HepG2 (cell line): ENCODE measurements around the gene DNMT1. TPM values are rescaled to one million over a fixed set of nuclear protein-coding genes. Genes with fewer than 3 reads are reported as not detected.

ENCODE experiments used
- ARHGAP35 ChIP-seq: sonication (generic); formaldehyde crosslinking; IDR thresholded peaks from 2 replicates; pipeline ENCODE4 v1.9.0; 2022; ENCODE audit warnings: mild to moderate bottlenecking, inconsistent platforms, moderate library complexity, missing genetic modification reagents, borderline replicate concordance
- ATRX ChIP-seq: sonication (generic); formaldehyde crosslinking; IDR thresholded peaks from 2 replicates; pipeline ENCODE4 v1.4.0; 2020; ENCODE audit warnings: missing genetic modification reagents, borderline replicate concordance
- ETV5 ChIP-seq: IDR thresholded peaks from 2 replicates; pipeline ENCODE4 v1.6.1; 2018; ENCODE audit warnings: missing biosample characterization, missing genetic modification reagents, inconsistent platforms, borderline replicate concordance
- FOSL1 ChIP-seq: sonication (generic); formaldehyde crosslinking; IDR thresholded peaks from 2 replicates; pipeline ENCODE4 v1.9.0; 2021; ENCODE audit warnings: missing genetic modification reagents, borderline replicate concordance
- FOXP1 ChIP-seq, 2 experiments: fragments of 450-650 bp in 1 of 2; IDR thresholded peaks; 2 replicates each; pipeline ENCODE4 v1.6.1; 2017 to 2018; ENCODE audit warnings: antibody characterized with exemption in 1 of 2
- GABPB1 ChIP-seq: IDR thresholded peaks from 2 replicates; pipeline ENCODE4 v1.6.1; 2016; ENCODE audit warnings: mild to moderate bottlenecking, missing genetic modification reagents, moderate library complexity, missing compliant biosample characterization
- MEIS1 ChIP-seq: sonication (generic); formaldehyde crosslinking; IDR thresholded peaks from 2 replicates; pipeline ENCODE4 v1.9.0; 2021; ENCODE audit warnings: mild to moderate bottlenecking, missing genetic modification reagents, moderate library complexity, borderline replicate concordance
- NAIF1 ChIP-seq: sonication (generic); formaldehyde crosslinking; IDR thresholded peaks from 2 replicates; pipeline ENCODE4 v1.5.0; 2020; ENCODE audit warnings: mild to moderate bottlenecking, missing genetic modification reagents, borderline replicate concordance
- NFIB ChIP-seq: sonication (generic); formaldehyde crosslinking; IDR thresholded peaks from 2 replicates; pipeline ENCODE4 v1.9.0; 2021; ENCODE audit warnings: missing genetic modification reagents, mild to moderate bottlenecking, borderline replicate concordance
- PATZ1 ChIP-seq: sonication (generic); formaldehyde crosslinking; IDR thresholded peaks from 2 replicates; pipeline ENCODE4 v1.4.0; 2020; ENCODE audit warnings: missing genetic modification reagents
- RAD21 ChIP-seq: fragments of 450-650 bp; formaldehyde crosslinking; IDR thresholded peaks from 2 replicates; pipeline ENCODE4 v1.5.0; 2020; ENCODE audit warnings: mild to moderate bottlenecking
- RFX3 ChIP-seq: IDR thresholded peaks from 2 replicates; pipeline ENCODE4 v1.6.1; 2016; ENCODE audit warnings: missing biosample characterization, missing genetic modification reagents
- SCMH1 ChIP-seq: sonication (generic); formaldehyde crosslinking; IDR thresholded peaks from 2 replicates; pipeline ENCODE4 v1.9.0; 2021; ENCODE audit warnings: missing genetic modification reagents, mild to moderate bottlenecking, borderline replicate concordance
- USF2 ChIP-seq, 2 experiments: sonication (generic) in 1 of 2; formaldehyde crosslinking in 1 of 2; IDR thresholded peaks; 2 replicates each; pipeline versions ENCODE4 v1.5.1 to v1.6.1; 2011 to 2020; ENCODE audit warnings: borderline replicate concordance in 1 of 2, low read depth in 1 of 2, low read length in 1 of 2, mild to moderate bottlenecking in 1 of 2, missing genetic modification reagents in 1 of 2, moderate library complexity in 1 of 2
- ZFYVE20 ChIP-seq: sonication (generic); formaldehyde crosslinking; IDR thresholded peaks from 2 replicates; pipeline ENCODE4 v1.8.0; 2023; ENCODE audit warnings: low read depth, mild to moderate bottlenecking, moderate library complexity, missing genetic modification reagents, borderline replicate concordance
- ZGPAT ChIP-seq: IDR thresholded peaks from 2 replicates; pipeline ENCODE4 v1.6.1; 2016; ENCODE audit warnings: mild to moderate bottlenecking
- ZMYM4 ChIP-seq: sonication (generic); formaldehyde crosslinking; IDR thresholded peaks from 2 replicates; pipeline ENCODE4 v1.8.1; 2023; ENCODE audit warnings: mild to moderate bottlenecking, missing genetic modification reagents
- ZNF263 ChIP-seq: sonication (generic); formaldehyde crosslinking; IDR thresholded peaks from 2 replicates; pipeline ENCODE4 v1.4.0; 2020; ENCODE audit warnings: missing genetic modification reagents
- ZNF549 ChIP-seq: sonication (generic); formaldehyde crosslinking; IDR thresholded peaks from 2 replicates; pipeline ENCODE4 v1.5.0; 2020; ENCODE audit warnings: missing genetic modification reagents
- ZNF556 ChIP-seq: sonication (generic); formaldehyde crosslinking; IDR thresholded peaks from 2 replicates; pipeline ENCODE4 v1.4.0; 2020; ENCODE audit warnings: mild to moderate bottlenecking, missing genetic modification reagents, borderline replicate concordance
- ZNF569 ChIP-seq: sonication (generic); formaldehyde crosslinking; IDR thresholded peaks from 2 replicates; pipeline ENCODE4 v1.5.0; 2020; ENCODE audit warnings: mild to moderate bottlenecking, missing genetic modification reagents, moderate library complexity, borderline replicate concordance
- ZSCAN31 ChIP-seq: sonication (generic); formaldehyde crosslinking; IDR thresholded peaks from 2 replicates; pipeline ENCODE4 v1.5.0; 2020; ENCODE audit warnings: low read depth, mild to moderate bottlenecking, missing genetic modification reagents
- polyA plus RNA-seq, 8 experiments: library from polyadenylated mRNA; depleted of rRNA in 3 of 8; stranded (reverse) in 7 of 8; unstranded in 1 of 8; fragments of >200 nt; fragmentation: Illumina TruSeq in 4 of 8; extraction: Trizol in 4 of 8; gene quantifications; 2 replicates each; pipeline versions ENCODE4 v1.2.1 to v1.2.3, GENCODE V29; 2011 to 2016; ENCODE audit warnings: low read depth in 4 of 8, missing spikeins in 1 of 8, mixed read lengths in 1 of 8; ENCODE audit not compliant: insufficient read depth in 1 of 8
- total RNA-seq, 5 experiments: library from RNA; depleted of rRNA; stranded (reverse); fragments of >200 nt; fragmentation: Illumina TruSeq; extraction: Trizol; gene quantifications; 2 replicates each; pipeline ENCODE4 v1.2.3, GENCODE V29; 2016; ENCODE audit warnings: low read depth in 1 of 5

Gene DNMT1
- total and polyA plus RNA-seq, 2 of the 13 experiments (the other 11 are each of a cell fraction or from before 2014, with no cell fraction given): 31.2 to 91.1 TPM

- TF ChIP-seq FOXP1 (IDR thresholded peaks at IDR 0.05) (no peak), FOXP1 (CRISPR knock-in tag; IDR thresholded peaks at IDR 0.05) (no peak), GABPB1 (CRISPR knock-in tag) (no peak), FOSL1 (CRISPR knock-in tag) (0 out of 2 replicates have a peak, but pooled peaks have one; percentile 24), NFIB (CRISPR knock-in tag) (0 out of 2 replicates have a peak, but pooled peaks have one; percentile 52), SCMH1 (no peak), PATZ1 (CRISPR knock-in tag) (no peak), MEIS1 (CRISPR knock-in tag) (no peak), ZFYVE20 (CRISPR knock-in tag) (no peak), ZNF549 (CRISPR knock-in tag) (no peak), ETV5 (CRISPR knock-in tag) (no peak), ZNF556 (CRISPR knock-in tag) (no peak), ZMYM4 (no peak), NAIF1 (CRISPR knock-in tag) (no peak), RFX3 (CRISPR knock-in tag) (no peak), ARHGAP35 (CRISPR knock-in tag) (no peak), ZSCAN31 (CRISPR knock-in tag) (no peak), ZNF569 (CRISPR knock-in tag) (no peak), RAD21 (no peak), ATRX (CRISPR knock-in tag) (no peak), ZGPAT (no peak), ZNF263 (CRISPR knock-in tag) (no peak), USF2 (IDR thresholded peaks at IDR 0.05; ENCODE audit: low read depth, low read length) (peak; percentile 13; the same call in 1 of the 2 replicates), USF2 (CRISPR knock-in tag; IDR thresholded peaks at IDR 0.05; ENCODE audit: borderline replicate concordance) (no peak)
Measured at GRCh38 chr19:10113964-10114650, 80.6 kb downstream of the DNMT1 start (continued).
